ENCODE measurements around the gene KIF25.

The KIF25 gene

GRCh38 chr6:168016721-168017525 lies 19.5 kb downstream of the KIF25 start:
- TF ChIP-seq CTCF (conservative IDR thresholded peaks at IDR 0.05; ENCODE audit: low read depth, low read length): no peak
- H3K4me3 ChIP-seq (ENCODE audit: low read depth, low read length): no peak overlapping the region
- DNase-seq (ENCODE audit: low read depth): peak; percentile 72

- TF ChIP-seq CTCF (conservative IDR thresholded peaks at IDR 0.05; ENCODE audit: low read depth, low read length): no peak
- no peak for DNase-seq (ENCODE audit: low read depth)
- H3K4me3 ChIP-seq (ENCODE audit: low read depth, low read length): no peak overlapping the region
Observed at GRCh38 chr6:168017629-168018028, 20.2 kb downstream of the KIF25 start.

DNA sequence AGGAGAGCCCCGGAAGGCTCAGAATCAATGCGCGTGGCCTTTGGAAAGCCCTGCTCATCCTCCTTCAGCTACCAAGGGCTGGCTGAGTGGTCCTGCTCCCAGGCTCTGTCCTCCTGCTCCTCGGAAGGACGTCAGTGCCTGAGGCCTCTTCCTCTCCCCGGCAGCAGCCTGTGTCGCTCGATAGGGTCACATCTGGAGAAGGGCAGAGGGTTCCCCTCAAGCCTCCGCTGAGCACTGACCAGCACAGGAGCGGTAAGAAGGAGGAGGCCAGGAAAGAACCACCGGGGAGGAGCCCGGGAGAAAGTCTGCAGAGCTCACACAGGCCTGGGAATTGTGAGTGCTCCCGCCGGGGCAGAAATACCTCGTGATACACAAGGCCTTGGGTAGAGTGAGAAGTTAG lies 21.2 kb downstream of the KIF25 start:
- TF ChIP-seq CTCF (conservative IDR thresholded peaks at IDR 0.05; ENCODE audit: low read depth, low read length): no peak
- DNase-seq (ENCODE audit: low read depth): no peak
- no peak overlapping the region for H3K4me3 ChIP-seq (ENCODE audit: low read depth, low read length)

DNA sequence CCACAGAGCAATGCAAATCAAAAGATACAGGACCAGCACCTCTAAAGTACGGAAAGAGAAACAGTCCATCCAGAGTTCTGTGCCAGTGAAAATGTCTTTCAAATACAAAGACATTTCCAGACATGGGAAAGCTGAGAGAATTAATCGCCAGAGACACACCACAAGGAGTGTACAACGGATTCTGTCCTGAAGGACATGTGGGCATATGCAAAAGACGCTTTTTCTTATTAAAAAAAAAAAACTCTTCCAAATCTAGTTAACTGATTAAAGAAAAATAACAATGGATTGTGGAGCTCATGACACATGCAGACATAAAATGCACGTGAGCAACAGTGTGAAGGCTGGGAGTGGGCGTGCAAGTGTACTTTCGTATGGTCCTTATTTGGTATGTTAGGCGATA lies 22.8 kb downstream of the KIF25 start:
- no peak overlapping the region for H3K4me3 ChIP-seq (ENCODE audit: low read depth, low read length)
- DNase-seq (ENCODE audit: low read depth): no peak
- no peak for TF ChIP-seq CTCF (conservative IDR thresholded peaks at IDR 0.05; ENCODE audit: low read depth, low read length)

DNA sequence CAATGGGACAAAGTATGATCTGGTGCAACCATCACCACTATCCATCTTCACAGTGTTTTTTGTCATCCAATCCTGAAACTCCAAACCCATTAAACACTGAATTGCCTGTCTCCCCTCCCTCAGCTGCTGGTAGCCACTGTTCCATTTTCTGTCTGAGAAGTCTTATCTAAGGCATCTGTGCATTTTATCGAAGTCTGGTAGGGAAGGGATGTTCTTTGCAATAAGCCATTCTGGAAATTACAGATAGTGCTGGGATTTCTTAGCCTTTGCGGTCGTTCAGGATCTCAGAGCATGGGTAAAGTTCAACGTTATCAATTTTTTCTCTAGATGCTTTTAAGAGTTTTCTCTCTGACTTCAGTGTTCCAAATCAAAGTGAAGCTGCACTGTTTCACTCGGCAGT lies 24.1 kb downstream of the KIF25 start:
- no peak for TF ChIP-seq CTCF (conservative IDR thresholded peaks at IDR 0.05; ENCODE audit: low read depth, low read length)

GRCh38 chr6:168022488-168023321 lies 25.2 kb downstream of the KIF25 start:
- no peak for TF ChIP-seq CTCF (conservative IDR thresholded peaks at IDR 0.05; ENCODE audit: low read depth, low read length)
- H3K4me3 ChIP-seq (ENCODE audit: low read depth, low read length): no peak overlapping the region
- no peak for DNase-seq (ENCODE audit: low read depth)

More for the DNA sequence above, 24.1 kb downstream of the KIF25 start:
- DNase-seq (ENCODE audit: low read depth): no peak
- H3K4me3 ChIP-seq (ENCODE audit: low read depth, low read length): no peak overlapping the region
